ENCODE results near the gene ZNF445.
"Not testable (repeated sequence)": the region's sequence is repeated elsewhere in the genome, so short reads cannot be mapped to it uniquely, and the experiment has no call there.

ZNF445 gene

DNA sequence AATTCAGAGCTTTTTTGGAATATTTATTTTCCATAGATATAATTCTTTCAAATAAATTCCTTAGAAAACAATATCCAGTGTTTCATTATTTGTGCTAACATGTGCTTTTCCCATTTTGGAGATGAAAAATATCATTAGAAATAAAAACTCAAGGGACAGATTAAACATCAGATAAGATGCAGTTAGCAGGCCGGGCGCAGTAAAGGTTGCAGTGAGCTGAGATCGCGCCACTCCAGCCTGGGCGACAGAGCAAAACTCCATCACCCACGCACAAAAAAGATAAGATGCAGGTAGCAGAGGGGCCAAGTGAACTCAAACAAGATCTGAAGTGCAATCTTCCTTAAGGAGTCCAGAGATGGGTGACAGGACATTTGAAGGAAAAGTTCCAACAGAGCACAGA is 48.0 kb downstream of the ZNF445 start:
- no peak for DNase-seq

DNA sequence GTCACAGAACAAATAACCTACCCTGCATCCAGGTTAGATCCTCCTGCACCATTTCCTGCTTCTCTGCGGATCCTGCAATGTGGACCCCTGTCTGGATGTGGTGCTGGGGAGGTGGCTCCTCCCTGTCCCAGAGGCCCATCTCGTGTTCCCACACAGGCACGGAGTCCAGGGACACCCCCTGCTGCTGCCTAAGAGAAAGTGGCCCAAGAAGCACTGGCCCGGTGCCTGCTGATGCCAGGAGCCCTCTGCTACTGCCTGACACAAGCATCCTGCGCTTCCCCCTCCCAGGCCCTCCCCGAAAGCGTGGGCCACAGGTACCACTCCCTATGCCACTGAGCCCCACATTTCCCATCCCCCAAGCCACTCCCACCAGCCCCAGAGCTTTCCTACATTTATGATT is 48.6 kb downstream of the ZNF445 start:
- DNase-seq = no peak

DNA sequence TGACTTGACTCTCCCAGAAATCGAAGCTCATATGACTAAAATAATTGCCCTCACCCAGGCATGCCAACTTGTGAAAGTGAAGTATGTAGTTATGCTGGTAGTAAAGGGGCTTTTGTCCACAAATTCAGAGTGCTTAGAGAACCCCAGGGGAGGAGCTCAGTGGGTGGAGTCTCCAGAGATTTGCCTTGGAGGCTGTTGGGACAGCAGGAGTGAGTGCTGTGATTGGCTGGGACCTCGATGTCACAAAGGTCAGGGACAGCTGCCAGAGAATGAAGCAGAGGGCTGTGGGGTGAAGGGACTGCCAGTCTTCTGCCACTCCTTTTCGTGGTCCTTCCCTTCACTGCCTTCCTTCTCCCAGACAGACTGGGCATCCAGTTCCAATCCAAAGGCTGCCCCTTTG is 49.8 kb downstream of the ZNF445 start:
- DNase-seq = no peak

DNA sequence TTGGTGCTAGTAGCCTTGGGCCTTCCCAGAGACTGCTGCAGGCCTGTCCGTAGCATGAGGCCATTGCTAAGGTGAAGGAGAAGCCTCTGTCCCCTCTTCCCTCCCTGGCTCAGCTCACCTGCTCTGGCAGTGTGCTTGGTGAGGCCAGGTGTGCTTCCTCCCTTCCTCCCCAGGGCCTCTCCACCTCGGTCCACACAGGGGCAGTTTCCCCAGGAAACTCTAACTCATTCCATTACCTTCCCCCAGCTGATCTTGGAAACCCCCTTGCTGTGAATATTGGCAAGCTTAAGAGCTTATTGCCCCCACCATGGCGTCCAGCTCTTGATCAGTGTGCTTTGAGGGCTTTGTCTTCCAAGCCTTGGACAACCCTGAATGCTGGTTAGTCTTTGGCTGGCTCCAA is 52.7 kb downstream of the ZNF445 start:
- no peak for DNase-seq

DNA sequence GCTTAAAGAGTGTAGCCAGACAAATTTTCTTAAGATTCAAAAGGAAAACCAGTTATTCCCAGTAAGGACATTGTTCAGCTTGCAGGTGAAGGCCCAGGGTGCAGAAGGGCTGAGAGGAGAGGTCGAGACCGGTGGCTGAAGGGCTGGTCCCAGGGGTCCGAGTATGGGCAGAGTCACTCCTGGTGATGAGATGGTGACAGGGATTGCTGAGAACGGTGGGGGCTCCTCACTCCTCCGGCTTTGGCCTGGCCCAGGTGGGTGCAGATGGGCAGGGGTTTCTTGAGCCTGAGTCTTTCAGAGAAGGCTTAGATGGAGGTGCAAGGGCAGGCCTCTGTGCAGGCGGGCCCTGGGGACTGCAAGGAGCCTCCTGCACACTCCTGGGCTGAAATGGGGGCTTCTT is 56.2 kb downstream of the ZNF445 start:
- no peak for DNase-seq

DNA sequence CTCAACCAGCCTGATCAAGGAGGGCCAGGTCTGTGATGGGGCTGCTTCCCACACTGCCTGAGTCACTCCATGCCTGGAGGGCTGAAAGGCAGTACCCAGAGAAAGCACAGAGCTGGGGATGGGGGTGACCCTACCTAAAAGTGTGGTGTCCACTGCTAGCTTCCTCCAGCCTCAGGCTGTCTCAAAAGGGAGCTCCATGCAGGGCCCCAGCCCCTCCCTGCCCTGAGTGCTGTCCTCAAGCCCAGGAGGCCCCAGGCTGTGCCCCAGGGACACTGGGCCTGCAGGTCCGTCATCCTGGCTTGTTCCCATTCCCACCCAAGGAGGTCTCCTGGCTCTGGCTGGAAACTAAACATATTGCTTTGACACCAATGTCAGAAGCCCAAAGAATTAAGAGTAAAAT is 56.8 kb downstream of the ZNF445 start:
- no peak for DNase-seq

DNA sequence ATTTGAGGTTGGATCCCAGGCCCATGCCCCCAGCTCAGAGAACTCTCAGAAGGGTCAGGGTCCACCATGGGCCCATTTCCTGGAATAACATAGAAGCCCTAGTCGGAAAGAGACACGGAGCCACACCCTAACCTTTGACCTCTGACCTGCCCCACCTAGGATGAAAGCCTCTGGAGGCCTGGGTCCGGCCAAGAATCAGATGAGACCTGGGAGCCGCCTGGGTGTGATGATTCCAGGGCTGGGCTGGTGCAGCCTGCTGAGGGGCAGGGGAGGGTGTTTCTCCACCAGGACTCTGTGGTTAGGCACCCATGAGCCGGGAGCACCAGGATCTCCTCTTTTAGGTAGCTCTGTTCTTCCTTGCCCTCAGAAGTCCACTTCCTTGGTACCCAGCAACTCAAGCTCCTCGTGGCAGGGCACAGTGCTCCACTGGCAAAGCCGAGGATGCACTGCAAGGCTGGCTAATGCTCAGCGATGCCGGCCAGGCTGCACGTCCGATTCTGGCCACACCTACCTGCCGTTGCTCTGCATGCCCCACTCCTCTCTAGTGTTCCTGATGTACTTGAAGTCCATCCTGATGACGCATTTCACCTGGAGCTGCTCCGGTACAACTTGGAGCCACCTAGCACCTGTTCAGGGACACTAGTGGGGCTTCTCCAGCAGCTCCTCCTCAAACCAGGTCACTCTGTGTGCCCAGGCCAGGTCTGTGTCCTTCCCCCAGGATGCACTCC is 57.4 kb downstream of the ZNF445 start:
- no peak for DNase-seq

DNA sequence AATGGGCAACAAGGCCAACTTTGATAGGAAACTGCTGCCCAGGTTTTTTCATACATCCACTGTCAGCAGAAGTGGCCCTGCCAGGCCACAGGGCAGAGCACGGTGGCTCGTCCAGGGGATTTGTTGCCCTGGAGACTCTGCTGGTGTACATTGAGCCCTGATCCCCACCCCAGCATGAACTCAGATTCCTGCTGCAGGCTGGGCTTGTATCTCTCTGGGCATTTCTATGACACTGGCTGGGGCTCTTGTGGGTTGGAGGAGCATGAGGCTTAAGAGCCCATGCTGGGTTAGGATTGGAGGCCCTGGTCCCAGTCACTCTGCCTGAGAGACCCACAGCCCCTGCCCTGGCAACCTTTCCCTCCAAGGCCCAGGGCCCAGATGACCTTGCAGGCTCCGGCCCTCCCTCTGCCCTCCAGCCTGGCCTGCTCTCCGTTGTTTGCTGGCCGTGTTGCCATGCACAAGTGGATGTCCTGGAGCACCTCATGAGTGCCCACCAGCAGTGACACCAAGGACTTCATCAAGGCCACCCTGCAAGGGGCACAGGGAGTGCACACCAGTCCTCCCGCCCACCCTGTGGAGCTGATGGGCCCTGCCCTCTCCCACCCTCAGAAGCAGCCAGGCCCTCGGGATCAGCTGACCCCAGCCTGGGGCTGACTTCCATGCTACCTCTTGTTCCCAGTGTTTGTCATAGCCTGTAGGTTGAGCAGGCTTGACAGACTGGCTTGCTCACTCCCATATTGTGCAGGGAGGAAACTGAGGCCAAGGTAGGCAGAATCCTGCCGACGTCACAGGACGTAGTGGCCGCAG is 58.2 kb downstream of the ZNF445 start:
- no peak for DNase-seq

DNA sequence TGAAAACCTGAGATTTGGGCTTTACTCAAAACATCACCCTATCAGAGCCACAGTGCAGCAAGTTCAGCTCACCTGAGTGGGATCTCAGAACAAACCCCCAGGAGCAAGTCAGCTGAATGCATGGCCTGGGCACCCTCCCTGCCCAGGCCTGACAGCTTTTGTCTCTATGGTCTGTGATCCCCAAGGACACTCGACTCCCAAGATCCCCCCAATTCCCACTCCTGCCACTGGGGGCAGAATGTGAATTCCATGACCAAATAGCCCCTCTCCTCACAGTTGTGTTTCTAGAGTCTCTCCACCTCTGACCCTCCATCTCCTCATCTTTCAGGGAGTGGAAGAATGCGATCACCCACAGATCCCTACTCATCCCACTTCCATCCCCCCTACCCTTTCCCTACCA is 58.9 kb downstream of the ZNF445 start:
- DNase-seq = no peak

DNA sequence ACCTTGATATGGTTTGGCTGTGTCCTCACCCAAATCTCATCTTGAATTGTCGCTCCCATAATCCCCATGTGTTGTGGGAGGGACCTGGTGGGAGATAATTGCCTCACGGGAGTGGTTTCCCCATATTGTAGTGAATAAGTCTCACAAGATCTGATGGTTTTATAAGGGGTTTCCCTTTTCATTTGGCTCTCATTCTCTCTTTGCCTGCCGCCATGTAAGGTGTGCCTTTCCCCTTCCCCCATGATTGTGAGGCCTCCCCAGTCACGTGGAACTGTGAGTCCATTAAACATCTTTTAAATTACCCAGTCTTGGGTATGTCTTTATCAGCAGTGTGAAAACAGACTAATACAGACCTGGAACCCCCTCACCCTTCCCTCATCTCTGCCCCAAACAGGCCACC is 59.4 kb downstream of the ZNF445 start:
- not testable (repeated sequence) for DNase-seq

DNA sequence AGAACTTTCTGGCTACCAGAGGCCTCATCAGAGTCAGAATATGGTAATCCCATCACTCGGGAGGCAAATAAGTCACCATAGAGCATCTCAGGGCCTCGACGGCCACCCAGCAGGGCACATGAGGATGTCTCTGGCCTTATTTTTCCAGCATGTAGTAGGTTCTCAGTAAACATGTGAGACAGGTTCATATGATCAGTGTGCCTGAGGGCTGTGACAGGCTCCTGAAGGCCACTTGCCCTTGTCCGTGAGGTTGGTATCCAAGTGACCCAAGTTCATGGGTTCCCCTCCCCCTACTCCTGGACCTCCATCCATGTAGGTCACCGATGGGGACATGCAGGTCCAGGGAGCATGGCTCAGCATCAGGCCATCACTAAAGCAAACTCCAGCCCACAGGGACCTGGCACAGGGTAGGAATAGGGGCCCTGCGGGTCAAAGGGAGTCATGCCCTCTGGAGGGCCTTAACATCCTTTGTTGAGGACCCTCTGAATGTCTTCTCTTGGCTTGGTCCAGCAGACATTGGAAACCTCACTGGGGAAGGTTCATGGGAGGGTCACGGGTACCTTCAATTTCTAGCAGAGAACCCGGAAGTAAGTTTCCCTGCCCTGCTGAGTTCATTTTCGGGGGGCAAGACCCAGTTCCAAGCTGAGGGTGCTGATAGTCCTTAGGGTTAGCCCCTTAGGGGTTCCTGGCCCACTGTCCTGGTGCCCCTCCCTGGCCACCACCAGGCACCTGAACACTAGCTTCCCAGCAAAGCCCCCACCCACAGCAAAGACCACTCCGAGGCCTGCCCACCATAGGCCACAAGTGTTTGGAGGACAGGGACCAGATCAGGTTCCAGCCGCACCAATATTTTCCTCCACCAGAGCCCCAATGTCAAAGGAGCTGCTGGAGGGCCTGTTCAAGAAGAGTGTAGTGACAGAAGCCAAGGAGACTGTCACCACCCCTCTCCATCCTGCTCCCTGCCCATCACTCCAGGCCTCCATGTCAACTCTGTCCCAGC is 61.1 kb downstream of the ZNF445 start:
- no peak for DNase-seq

DNA sequence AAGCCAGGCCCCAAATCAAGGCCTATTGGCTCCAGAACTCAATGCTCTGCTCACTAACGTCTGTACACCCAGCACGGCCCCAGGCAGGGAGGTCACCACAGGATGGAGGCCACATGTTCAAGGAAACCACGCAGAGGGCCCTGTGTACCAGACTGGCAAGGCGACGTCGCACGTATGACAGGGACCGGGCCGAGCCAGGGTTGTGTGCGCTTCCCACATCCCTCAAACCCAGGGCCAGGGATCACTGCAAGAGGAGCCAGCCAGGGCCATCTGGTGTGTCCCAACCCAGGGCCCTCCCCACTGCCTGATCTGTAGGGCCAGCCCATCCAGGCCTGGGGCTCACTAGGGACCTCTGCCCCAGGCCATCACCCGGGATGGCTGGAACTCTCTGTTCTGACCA is 62.0 kb downstream of the ZNF445 start:
- no peak for DNase-seq

DNA sequence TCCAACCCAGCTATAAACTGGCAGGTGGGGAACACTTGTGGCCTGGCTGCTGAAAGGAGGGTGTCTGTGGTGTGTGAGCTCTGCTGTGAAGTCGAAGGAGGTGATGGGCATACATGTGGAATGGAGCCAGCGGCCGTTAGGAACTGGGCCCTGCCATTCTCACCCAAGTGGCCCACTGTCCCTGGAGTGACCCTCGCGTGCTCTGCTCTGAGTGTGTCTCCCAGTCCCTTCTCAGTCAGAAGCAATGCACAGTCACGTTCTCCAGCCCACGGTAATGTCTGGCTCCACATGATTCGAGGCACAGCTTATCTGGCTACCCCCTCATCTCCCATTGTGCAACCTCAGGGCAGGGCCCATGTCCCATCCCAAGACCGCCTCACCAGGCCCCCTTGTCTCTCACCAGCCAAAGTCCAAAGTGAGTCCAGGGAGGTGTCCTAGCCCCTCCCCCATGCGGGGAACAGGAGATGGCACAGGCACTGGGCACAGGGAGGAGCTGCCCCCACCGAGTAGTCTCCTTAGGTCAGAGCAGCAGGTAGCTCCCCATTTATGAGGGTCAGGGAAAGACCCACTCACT is 62.9 kb downstream of the ZNF445 start:
- no peak for DNase-seq

DNA sequence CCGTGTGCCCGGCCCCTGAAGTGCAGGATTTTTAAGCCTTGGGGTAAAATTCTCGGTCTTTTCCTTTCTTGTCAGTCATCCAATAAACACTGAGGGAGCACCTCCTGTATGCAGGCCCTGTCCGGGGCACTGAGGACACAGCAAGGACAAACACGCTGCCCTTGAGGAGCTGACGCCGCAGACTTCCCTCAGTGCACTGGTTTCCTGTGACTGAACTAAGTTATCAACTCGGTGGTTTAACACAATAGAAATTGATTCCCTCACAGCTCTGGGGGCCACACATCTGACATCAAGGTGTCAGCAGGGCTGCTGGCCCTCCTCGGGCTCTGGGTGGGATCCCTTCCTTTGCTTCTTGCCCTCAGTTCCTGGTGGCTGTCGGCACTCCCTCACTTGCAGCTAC is 65.1 kb downstream of the ZNF445 start:
- no peak for DNase-seq

DNA sequence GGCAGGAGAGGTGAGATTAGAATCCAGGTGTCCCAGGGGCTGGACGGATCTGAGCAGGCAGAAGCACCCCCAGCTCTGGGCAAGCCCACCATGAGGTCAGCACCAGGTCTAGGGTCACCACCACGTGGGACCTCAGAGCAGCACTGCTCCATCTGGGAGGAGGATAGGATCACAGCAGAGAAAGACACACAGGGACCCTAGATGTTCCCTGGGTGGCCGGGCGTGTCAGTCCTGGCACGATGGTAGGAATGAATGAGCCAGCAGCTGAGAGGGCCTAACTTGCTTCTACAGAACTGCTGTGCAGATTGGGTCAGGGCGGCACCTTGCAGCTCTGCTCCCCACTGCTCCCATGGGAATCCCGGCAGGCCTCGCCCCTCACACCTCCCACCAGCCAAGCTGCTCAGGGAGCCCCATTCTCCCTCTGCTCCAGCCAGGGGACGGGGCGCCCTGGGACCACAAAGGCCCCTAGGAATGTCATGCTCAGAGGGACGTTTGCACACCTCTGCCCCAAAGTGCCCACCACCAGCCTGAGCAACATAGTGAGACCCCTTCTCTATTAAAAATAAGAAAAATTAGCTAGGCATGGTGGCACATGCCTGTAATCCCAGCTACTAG is 66.3 kb downstream of the ZNF445 start:
- no peak for DNase-seq

DNA sequence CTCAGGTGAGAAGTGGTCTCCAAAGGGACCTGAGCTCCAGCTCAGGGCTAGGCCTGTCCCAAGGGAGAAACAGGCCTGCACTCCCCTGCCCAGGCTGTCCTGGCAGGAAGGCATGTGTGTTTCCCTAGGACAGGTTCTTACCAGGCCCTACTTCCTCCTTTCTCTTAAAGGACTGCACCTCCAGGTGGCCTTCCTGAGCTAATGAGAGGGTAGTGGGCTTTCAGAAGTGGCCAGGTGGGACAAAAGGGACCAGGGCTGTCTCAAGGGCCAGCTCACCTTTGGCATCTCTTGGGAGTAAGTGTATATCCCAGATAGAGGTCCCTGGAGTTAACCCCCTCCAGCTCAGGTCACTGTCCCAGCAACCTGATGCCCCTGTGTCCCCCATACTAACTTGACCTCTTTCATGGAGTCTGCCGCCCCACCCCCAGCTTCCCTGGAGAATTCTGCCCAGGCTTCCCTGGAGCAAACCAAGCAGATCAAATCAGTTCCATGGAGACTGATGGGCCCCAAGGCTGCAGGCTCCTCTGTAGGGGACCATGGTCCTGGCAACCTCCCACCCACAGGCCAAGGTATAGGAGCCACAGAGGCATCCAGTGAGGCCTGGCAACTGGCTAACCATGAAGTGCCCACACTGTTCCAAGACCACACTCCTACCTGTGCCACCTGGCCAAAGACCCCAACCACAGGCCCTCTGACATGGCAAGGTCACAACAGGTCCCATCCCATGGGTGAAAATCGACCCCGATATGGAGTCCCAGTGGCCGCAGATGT is 67.6 kb downstream of the ZNF445 start:
- DNase-seq = no peak

DNA sequence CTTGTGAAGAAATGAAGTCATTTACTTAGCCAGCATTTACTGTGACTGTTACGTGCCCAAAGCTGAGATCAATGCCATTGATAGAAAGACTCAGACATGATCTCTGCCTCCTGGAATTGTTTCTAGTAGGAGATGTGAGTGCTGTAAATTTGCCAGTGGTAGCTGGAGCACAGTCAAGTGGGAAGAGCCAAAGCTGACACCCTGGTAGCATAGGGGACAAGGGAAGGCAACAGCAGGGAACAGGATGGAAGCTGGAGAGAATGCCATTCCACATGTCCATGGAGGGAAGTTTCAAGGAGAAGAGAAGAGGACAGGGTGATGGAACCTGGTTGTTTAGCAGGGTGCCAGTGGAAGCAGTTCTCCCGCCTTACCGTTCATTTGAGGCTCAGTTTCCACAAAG is 74.9 kb downstream of the ZNF445 start:
- DNase-seq = no peak

DNA sequence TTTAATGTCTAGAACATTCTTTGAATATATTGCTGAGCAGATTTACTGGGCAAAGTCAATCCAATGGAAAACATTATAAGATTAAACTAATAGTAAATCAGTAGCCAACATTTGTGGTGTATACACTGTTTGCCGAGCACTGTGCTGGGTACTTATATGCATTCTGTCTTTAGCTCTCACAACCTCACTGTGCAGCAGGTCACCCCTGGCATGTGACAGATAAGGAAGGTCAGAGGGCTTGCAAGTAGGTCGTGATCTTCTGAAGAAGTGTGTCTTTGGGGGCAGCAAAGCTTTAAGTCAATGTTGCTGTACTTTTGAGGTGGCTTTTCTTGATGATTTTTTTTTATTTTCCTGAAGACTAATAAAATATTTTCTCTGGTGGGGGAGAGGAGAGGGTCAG is 76.7 kb downstream of the ZNF445 start:
- no peak for DNase-seq

DNA sequence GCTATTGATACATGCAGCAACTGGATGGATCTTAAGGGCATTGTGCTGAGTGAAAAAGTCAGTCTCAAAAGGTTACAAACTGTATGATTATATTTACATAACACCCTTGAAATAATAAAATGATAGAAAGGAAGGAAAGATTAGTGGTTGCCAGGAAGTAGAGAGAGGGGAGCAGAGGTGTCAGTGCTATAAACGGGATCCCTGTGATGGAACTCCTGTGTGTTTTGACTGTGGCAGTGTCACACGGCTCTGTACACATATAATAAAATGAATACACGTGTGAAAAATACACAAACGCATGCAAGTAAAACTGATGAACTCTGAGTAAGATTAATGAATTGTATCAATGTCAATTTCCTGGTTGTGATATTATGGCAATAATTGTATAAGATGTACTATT is 78.6 kb downstream of the ZNF445 start:
- no peak for DNase-seq

DNA sequence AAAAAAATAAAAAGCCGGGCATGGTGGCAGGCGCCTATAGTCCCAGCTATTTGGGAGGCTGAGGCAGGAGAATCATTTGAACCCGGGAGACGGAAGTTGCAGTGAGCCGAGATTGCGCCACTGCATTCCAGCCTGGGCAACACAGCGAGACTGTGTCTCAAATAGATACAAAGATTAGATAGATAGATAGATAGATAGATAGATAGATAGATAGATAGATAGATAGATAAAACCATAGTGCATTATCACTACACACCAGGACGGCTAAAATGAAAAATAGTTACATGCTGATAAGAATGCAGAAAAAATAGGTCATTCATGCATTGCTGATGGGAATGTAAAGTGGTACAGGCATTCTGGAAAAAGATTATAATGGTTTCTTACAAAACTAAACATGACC is 79.2 kb downstream of the ZNF445 start:
- not testable (repeated sequence) for DNase-seq
